Parathyroid adenoma (tissue), 2 donors: ENCODE measurements around the gene SLC24A3.

Experiments
- H2AFZ ChIP-seq: fragments of 300-600 bp; sonication (generic); one replicate; pipeline ENCODE4 v1.7.0; 2017; ENCODE audit warnings: antibody characterized with exemption, mild to moderate bottlenecking
- H3K27ac ChIP-seq: fragments of 300-600 bp; sonication (generic); one replicate; pipeline ENCODE4 v1.7.0; 2017
- H3K27me3 ChIP-seq: fragments of 300-600 bp; sonication (generic); one replicate; pipeline ENCODE4 v1.7.0; 2017; ENCODE audit warnings: low read length; ENCODE audit not compliant: control insufficient read depth, insufficient read depth
- H3K36me3 ChIP-seq: fragments of 300-600 bp; sonication (generic); one replicate; pipeline ENCODE4 v1.7.0; 2017; ENCODE audit warnings: low read length; ENCODE audit not compliant: control insufficient read depth, insufficient read depth
- H3K4me1 ChIP-seq: fragments of 300-600 bp; sonication (generic); one replicate; pipeline ENCODE4 v1.7.0; 2017; ENCODE audit warnings: control low read depth
- H3K4me2 ChIP-seq: fragments of 300-600 bp; sonication (generic); one replicate; pipeline ENCODE4 v1.7.0; 2017; ENCODE audit warnings: low read length
- H3K4me3 ChIP-seq: fragments of 300-600 bp; sonication (generic); one replicate; pipeline ENCODE4 v1.7.0; 2017; ENCODE audit warnings: low read depth, low read length
- H3K79me2 ChIP-seq: fragments of 300-600 bp; sonication (generic); one replicate; pipeline ENCODE4 v1.7.0; 2017; ENCODE audit warnings: control low read depth
- H3K9ac ChIP-seq: fragments of 300-600 bp; sonication (generic); one replicate; pipeline ENCODE4 v1.7.0; 2017; ENCODE audit warnings: mild to moderate bottlenecking
- H3K9me3 ChIP-seq: fragments of 300-600 bp; sonication (generic); one replicate; pipeline ENCODE4 v1.7.0; 2017; ENCODE audit warnings: low read length; ENCODE audit not compliant: control insufficient read depth
- CTCF ChIP-seq: fragments of 300-600 bp; sonication (generic); IDR thresholded peaks from one replicate; pipeline ENCODE4 v1.7.0; 2017; ENCODE audit warnings: antibody characterized with exemption, mild to moderate bottlenecking
- donor health status: primary hyperparathyroidism.

SLC24A3 gene

GRCh38 chr20:19566226-19566945 lies 353.9 kb downstream of the SLC24A3 start:
- Histone ChIP-seq H3K79me2 (no peaks in the 10 kb centered on the region), H3K36me3 (no peaks in the 10 kb centered on the region), H3K4me1 (no peaks in the 10 kb centered on the region), H3K9me3 (no peaks in the 10 kb centered on the region), H3K9ac (no peak overlapping the region), H2AFZ (no peak overlapping the region), H3K4me2 (no peak overlapping the region), H3K27ac (no peak overlapping the region), H3K4me3 (no peak overlapping the region), H3K27me3 (no peaks in the 10 kb centered on the region)
- TF ChIP-seq CTCF: no peak

GRCh38 chr20:19568128-19568527 lies 355.7 kb downstream of the SLC24A3 start:
- Histone ChIP-seq H3K79me2 (no peaks in the 10 kb centered on the region), H3K4me2 (no peak overlapping the region), H3K27me3 (no peaks in the 10 kb centered on the region), H3K27ac (no peak overlapping the region), H3K9me3 (no peaks in the 10 kb centered on the region), H3K4me3 (no peak overlapping the region), H3K36me3 (no peaks in the 10 kb centered on the region), H2AFZ (no peak overlapping the region), H3K9ac (no peak overlapping the region), H3K4me1 (no peaks in the 10 kb centered on the region)
- no peak for TF ChIP-seq CTCF

- Histone ChIP-seq H3K9me3 (no peaks in the 10 kb centered on the region), H3K27ac (no peak overlapping the region), H3K4me3 (no peak overlapping the region), H3K4me2 (no peak overlapping the region), H2AFZ (no peak overlapping the region), H3K4me1 (no peaks in the 10 kb centered on the region), H3K36me3 (no peaks in the 10 kb centered on the region), H3K27me3 (no peaks in the 10 kb centered on the region), H3K79me2 (no peaks in the 10 kb centered on the region), H3K9ac (no peak overlapping the region)
- TF ChIP-seq CTCF: no peak
Observed at GRCh38 chr20:19571996-19572395, 359.6 kb downstream of the SLC24A3 start.

- H3K79me2 ChIP-seq: no peaks in the 10 kb centered on the region
- no peaks in the 10 kb centered on the region for H3K9me3 ChIP-seq
- no peak overlapping the region for H3K27ac ChIP-seq
- H3K4me1 ChIP-seq: no peaks in the 10 kb centered on the region
- no peaks in the 10 kb centered on the region for H3K27me3 ChIP-seq
- no peak for TF ChIP-seq CTCF
- no peak overlapping the region for H3K4me3 ChIP-seq
- no peak overlapping the region for H3K4me2 ChIP-seq
- H2AFZ ChIP-seq: no peak overlapping the region
- no peak overlapping the region for H3K9ac ChIP-seq
- no peaks in the 10 kb centered on the region for H3K36me3 ChIP-seq
Observed at GRCh38 chr20:19577692-19578091, 365.2 kb downstream of the SLC24A3 start.

GRCh38 chr20:19582782-19583181 lies 370.3 kb downstream of the SLC24A3 start:
- Histone ChIP-seq H3K4me1 (no peaks in the 10 kb centered on the region), H3K9ac (no peak overlapping the region), H3K36me3 (no peaks in the 10 kb centered on the region), H2AFZ (no peak overlapping the region), H3K4me2 (no peak overlapping the region), H3K27ac (no peak overlapping the region), H3K4me3 (no peak overlapping the region), H3K27me3 (no peaks in the 10 kb centered on the region), H3K79me2 (no peaks in the 10 kb centered on the region), H3K9me3 (no peaks in the 10 kb centered on the region)
- TF ChIP-seq CTCF: no peak
